Esophagus squamous epithelium (tissue), 4 donors: ENCODE results near the gene CHMP4A.

Experiments used
- POLR2A ChIP-seq, 4 donors: fragments of 450-650 bp; IDR thresholded peaks; one replicate each; pipeline ENCODE4 v1.6.1; 2017; ENCODE audit warnings: antibody characterized with exemption in 4 of 4, mild to moderate bottlenecking in 4 of 4, moderate library complexity in 3 of 4
- TF ChIP-seq, protein P1 (sequence below), 6 experiments: fragments of 450-650 bp in 4 of 6; fragments of 200-600 bp in 2 of 6; sonication (generic) in 2 of 6; IDR thresholded peaks; one replicate each; pipeline ENCODE4 v1.5.1; 2016 to 2019; ENCODE audit warnings: antibody characterized with exemption in 6 of 6, mild to moderate bottlenecking in 4 of 6, moderate library complexity in 4 of 6

- TF ChIP-seq, protein P1, sequence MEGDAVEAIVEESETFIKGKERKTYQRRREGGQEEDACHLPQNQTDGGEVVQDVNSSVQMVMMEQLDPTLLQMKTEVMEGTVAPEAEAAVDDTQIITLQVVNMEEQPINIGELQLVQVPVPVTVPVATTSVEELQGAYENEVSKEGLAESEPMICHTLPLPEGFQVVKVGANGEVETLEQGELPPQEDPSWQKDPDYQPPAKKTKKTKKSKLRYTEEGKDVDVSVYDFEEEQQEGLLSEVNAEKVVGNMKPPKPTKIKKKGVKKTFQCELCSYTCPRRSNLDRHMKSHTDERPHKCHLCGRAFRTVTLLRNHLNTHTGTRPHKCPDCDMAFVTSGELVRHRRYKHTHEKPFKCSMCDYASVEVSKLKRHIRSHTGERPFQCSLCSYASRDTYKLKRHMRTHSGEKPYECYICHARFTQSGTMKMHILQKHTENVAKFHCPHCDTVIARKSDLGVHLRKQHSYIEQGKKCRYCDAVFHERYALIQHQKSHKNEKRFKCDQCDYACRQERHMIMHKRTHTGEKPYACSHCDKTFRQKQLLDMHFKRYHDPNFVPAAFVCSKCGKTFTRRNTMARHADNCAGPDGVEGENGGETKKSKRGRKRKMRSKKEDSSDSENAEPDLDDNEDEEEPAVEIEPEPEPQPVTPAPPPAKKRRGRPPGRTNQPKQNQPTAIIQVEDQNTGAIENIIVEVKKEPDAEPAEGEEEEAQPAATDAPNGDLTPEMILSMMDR (IDR thresholded peaks at IDR 0.05), result no peak
- TF ChIP-seq POLR2A (IDR thresholded peaks at IDR 0.05), result no peak
These were observed 42.1 kb upstream of the CHMP4A start for GRCh38 chr14:24255438-24255837.
